ENCODE data around the gene C19orf67.

Gene C19orf67

GRCh38 chr19:14081797-14082674 lies 3.5 kb downstream of the C19orf67 start:
- DNase-seq: no peak

GRCh38 chr19:14080887-14081796 lies 4.4 kb downstream of the C19orf67 start:
- DNase-seq: peak; percentile 74

- DNase-seq: no peak
These were observed 7.2 kb downstream of the C19orf67 start for GRCh38 chr19:14078411-14078810.

GRCh38 chr19:14073925-14074838 lies 11.4 kb downstream of the C19orf67 start:
- DNase-seq: no peak

GRCh38 chr19:14073261-14073924 lies 12.2 kb downstream of the C19orf67 start:
- DNase-seq: peak; percentile 66

- no peak for DNase-seq
These were observed 12.9 kb downstream of the C19orf67 start, which contains the start of gene MISP3 for GRCh38 chr19:14072535-14073260. Gene MISP3, plus strand, starts transcription at chr19:14072786. Its CDS starts 524 bp downstream, at chr19:14073310.

- no peak for DNase-seq
These were observed 15.1 kb downstream of the C19orf67 start for GRCh38 chr19:14070268-14071050.

- DNase-seq: no peak
These were observed 19.4 kb downstream of the C19orf67 start for GRCh38 chr19:14066134-14066533.

GRCh38 chr19:14063105-14063504 lies 22.5 kb downstream of the C19orf67 start:
- no peak for DNase-seq

- no peak for DNase-seq
These were observed 23.1 kb downstream of the C19orf67 start for GRCh38 chr19:14062558-14062855.

GRCh38 chr19:14061751-14062557 lies 23.6 kb downstream of the C19orf67 start, which contains the start of gene PALM3:
Gene PALM3, minus strand, starts transcription at chr19:14062076. Its CDS starts 96 bp downstream, at chr19:14061980.
- no peak for DNase-seq

GRCh38 chr19:14061081-14061749 lies 24.4 kb downstream of the C19orf67 start:
- no peak for DNase-seq

GRCh38 chr19:14059652-14060155 lies 25.9 kb downstream of the C19orf67 start:
- DNase-seq: no peak

- DNase-seq: no peak
These were observed 26.5 kb downstream of the C19orf67 start for GRCh38 chr19:14059093-14059480.

GRCh38 chr19:14058182-14059092 lies 27.1 kb downstream of the C19orf67 start:
- DNase-seq: no peak

- DNase-seq: no peak
These were observed 28.7 kb downstream of the C19orf67 start for GRCh38 chr19:14056741-14057356.

GRCh38 chr19:14056069-14056666 lies 29.4 kb downstream of the C19orf67 start:
- no peak for DNase-seq
